ENCODE results near the gene TMEM135.

GRCh38 chr11:87187930-87188329 is 150.2 kb downstream of the TMEM135 start:
- TF ChIP-seq, protein P1, sequence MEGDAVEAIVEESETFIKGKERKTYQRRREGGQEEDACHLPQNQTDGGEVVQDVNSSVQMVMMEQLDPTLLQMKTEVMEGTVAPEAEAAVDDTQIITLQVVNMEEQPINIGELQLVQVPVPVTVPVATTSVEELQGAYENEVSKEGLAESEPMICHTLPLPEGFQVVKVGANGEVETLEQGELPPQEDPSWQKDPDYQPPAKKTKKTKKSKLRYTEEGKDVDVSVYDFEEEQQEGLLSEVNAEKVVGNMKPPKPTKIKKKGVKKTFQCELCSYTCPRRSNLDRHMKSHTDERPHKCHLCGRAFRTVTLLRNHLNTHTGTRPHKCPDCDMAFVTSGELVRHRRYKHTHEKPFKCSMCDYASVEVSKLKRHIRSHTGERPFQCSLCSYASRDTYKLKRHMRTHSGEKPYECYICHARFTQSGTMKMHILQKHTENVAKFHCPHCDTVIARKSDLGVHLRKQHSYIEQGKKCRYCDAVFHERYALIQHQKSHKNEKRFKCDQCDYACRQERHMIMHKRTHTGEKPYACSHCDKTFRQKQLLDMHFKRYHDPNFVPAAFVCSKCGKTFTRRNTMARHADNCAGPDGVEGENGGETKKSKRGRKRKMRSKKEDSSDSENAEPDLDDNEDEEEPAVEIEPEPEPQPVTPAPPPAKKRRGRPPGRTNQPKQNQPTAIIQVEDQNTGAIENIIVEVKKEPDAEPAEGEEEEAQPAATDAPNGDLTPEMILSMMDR (IDR thresholded peaks at IDR 0.05) = no peak
- TF ChIP-seq EZH2 (IDR thresholded peaks at IDR 0.05; ENCODE audit: borderline replicate concordance, insufficient read depth, low read depth, low read length, poor library complexity, severe bottlenecking) = no peak
